Activated effector memory CD4-positive, alpha-beta T cell treated with Interleukin-2 at 50 U/mL for 16 hours (primary cell): Measurements from ENCODE around the gene NEK10.
"Not testable (repeated sequence)": the region's sequence is repeated elsewhere in the genome, so short reads cannot be mapped to it uniquely, and the experiment has no call there.

Source experiments
- DNase-seq: peaks from one replicate; pipeline ENCODE4 v3.0.0-alpha.2; 2020

Gene NEK10

GRCh38 chr3:27310688-27311087, 58.5 kb downstream of the NEK10 start:
- no peak for DNase-seq

- no peak for DNase-seq
Observed at GRCh38 chr3:27307566-27307965, 61.6 kb downstream of the NEK10 start.

GRCh38 chr3:27302891-27303290, 66.3 kb downstream of the NEK10 start:
- no peak for DNase-seq

GRCh38 chr3:27298981-27299380, 70.2 kb downstream of the NEK10 start:
- not testable (repeated sequence) for DNase-seq

- DNase-seq, result no peak
Observed at GRCh38 chr3:27293939-27294338, 75.2 kb downstream of the NEK10 start.

GRCh38 chr3:27290760-27291159, 78.4 kb downstream of the NEK10 start:
- no peak for DNase-seq

- DNase-seq, result no peak
Observed at GRCh38 chr3:27289769-27290413, 79.3 kb downstream of the NEK10 start.

- no peak for DNase-seq
Observed at GRCh38 chr3:27287052-27287451, 82.1 kb downstream of the NEK10 start.

GRCh38 chr3:27286467-27286866, 82.7 kb downstream of the NEK10 start:
- DNase-seq, result not testable (repeated sequence)

GRCh38 chr3:27285668-27286067, 83.5 kb downstream of the NEK10 start:
- no peak for DNase-seq

- no peak for DNase-seq
Observed at GRCh38 chr3:27281671-27282150, 87.5 kb downstream of the NEK10 start.

GRCh38 chr3:27279123-27279522, 90.1 kb downstream of the NEK10 start:
- no peak for DNase-seq

- DNase-seq, result no peak
Observed at GRCh38 chr3:27278383-27279055, 90.7 kb downstream of the NEK10 start.

- no peak for DNase-seq
Observed at GRCh38 chr3:27275441-27275990, 93.7 kb downstream of the NEK10 start.

- DNase-seq, result no peak
Observed at GRCh38 chr3:27271890-27272289, 97.3 kb downstream of the NEK10 start.

GRCh38 chr3:27254896-27255295, 114.3 kb downstream of the NEK10 start:
- no peak for DNase-seq

- no peak for DNase-seq
Observed at GRCh38 chr3:27253831-27254230, 115.4 kb downstream of the NEK10 start.

GRCh38 chr3:27253391-27253790, 115.8 kb downstream of the NEK10 start:
- DNase-seq, result no peak

GRCh38 chr3:27252646-27253045, 116.5 kb downstream of the NEK10 start:
- no peak for DNase-seq

- no peak for DNase-seq
Observed at GRCh38 chr3:27244374-27244773, 124.8 kb downstream of the NEK10 start.

- no peak for DNase-seq
Observed at GRCh38 chr3:27239951-27240350, 129.2 kb downstream of the NEK10 start.

- no peak for DNase-seq
Observed at GRCh38 chr3:27228805-27229204, 140.4 kb downstream of the NEK10 start.

GRCh38 chr3:27224197-27224596, 145.0 kb downstream of the NEK10 start:
- no peak for DNase-seq

- DNase-seq, result no peak
Observed at GRCh38 chr3:27221264-27221932, 147.8 kb downstream of the NEK10 start.
